Calu3 (cell line): ENCODE data around the gene FMN2. TPM values are rescaled to one million over a fixed set of nuclear protein-coding genes. Genes with fewer than 3 reads are reported as not detected.

Source experiments
- BruUV-seq: library from RNA; stranded (reverse); fragments of 400-500 nt; replicated peaks from 2 replicates; lab custom pipeline; 2021; lab: Mats Ljungman, UMichigan
- CTCF ChIA-PET: fragments of 300-600 bp; sonication (Branson Sonifier 250); formaldehyde crosslinking; loops from one replicate; lab custom pipeline; 2022; ENCODE audit warnings: antibody characterized with exemption; lab: Charles Lee
- DNase-seq: peaks from one replicate; pipeline ENCODE4 v3.0.0; 2022
- H3K27ac Mint-ChIP-seq: one replicate; pipeline ENCODE4 v1.8.0; 2022; ENCODE audit warnings: mixed read lengths; ENCODE audit not compliant: unreplicated experiment
- H3K27me3 Mint-ChIP-seq: one replicate; pipeline ENCODE4 v1.8.0; 2022; ENCODE audit warnings: mixed read lengths; ENCODE audit not compliant: unreplicated experiment
- H3K36me3 Mint-ChIP-seq: one replicate; pipeline ENCODE4 v1.8.0; 2022; ENCODE audit warnings: mild to moderate bottlenecking, moderate library complexity, mixed read lengths; ENCODE audit not compliant: insufficient read depth, unreplicated experiment
- H3K4me1 Mint-ChIP-seq: one replicate; pipeline ENCODE4 v1.8.0; 2022; ENCODE audit warnings: mild to moderate bottlenecking, low read depth, mixed read lengths; ENCODE audit not compliant: unreplicated experiment
- H3K4me3 Mint-ChIP-seq: one replicate; pipeline ENCODE4 v1.8.0; 2022; ENCODE audit warnings: mild to moderate bottlenecking, low read depth, moderate library complexity, mixed read lengths; ENCODE audit not compliant: unreplicated experiment
- H3K9me3 Mint-ChIP-seq: one replicate; pipeline ENCODE4 v1.8.0; 2022; ENCODE audit warnings: low read depth, mixed read lengths; ENCODE audit not compliant: unreplicated experiment
- CTCF ChIP-seq: fragments of 200-600 bp; IDR thresholded peaks from one replicate; pipeline ENCODE4 v1.8.0; 2022; ENCODE audit warnings: antibody characterized with exemption; ENCODE audit not compliant: unreplicated experiment
- intact Hi-C: fragments of 100-400 bp; cut with micrococcal nuclease; formaldehyde crosslinking; loops from one replicate; pipeline ENCODE4 v1.10.0; 2022; ENCODE audit not compliant: unreplicated experiment
- total RNA-seq: library from RNA; stranded (reverse); gene quantifications from 2 replicates; pipeline ENCODE4 v1.2.3, GENCODE V29; 2022

The FMN2 gene
- total RNA-seq, 1 experiment from 2014 or later: 0.12 TPM

- Mint-ChIP-seq H3K9me3 (no peaks in the 10 kb centered on the region), H3K4me3 (no peak overlapping the region), H3K27ac (no peak overlapping the region), H3K36me3 (no peaks in the 10 kb centered on the region), H3K27me3 (peaks cover 11% of the 10 kb centered on the region), H3K4me1 (no peaks in the 10 kb centered on the region)
- CTCF ChIA-PET: interaction anchor here (1.3 kb wide), 1 partner anchor 9 kb away, joined by 4 read pairs; no protein-coding TSS in a partner anchor
- BruUV-seq: no TSS peak
- intact Hi-C loops: no loop called here
- DNase-seq: no peak
- TF ChIP-seq CTCF: no peak
Measured at GRCh38 chr1:240152611-240153297, 61.1 kb downstream of the FMN2 start.

- TF ChIP-seq CTCF: no peak
- H3K27me3 Mint-ChIP-seq: no peaks in the 10 kb centered on the region
- no peaks in the 10 kb centered on the region for H3K9me3 Mint-ChIP-seq
- no peak for DNase-seq
- BruUV-seq: no TSS peak
- intact Hi-C loops: no loop called here
- H3K27ac Mint-ChIP-seq: no peak overlapping the region
- no peak overlapping the region for H3K4me3 Mint-ChIP-seq
- CTCF ChIA-PET: interaction anchor here (0.6 kb wide), 1 partner anchor 13 kb away, joined by 3 read pairs; no protein-coding TSS in a partner anchor
- H3K4me1 Mint-ChIP-seq: no peaks in the 10 kb centered on the region
- H3K36me3 Mint-ChIP-seq: no peaks in the 10 kb centered on the region
Measured at GRCh38 chr1:240155605-240156004, 63.9 kb downstream of the FMN2 start.

GRCh38 chr1:240164742-240165141 is 73.1 kb downstream of the FMN2 start:
- H3K36me3 Mint-ChIP-seq: no peaks in the 10 kb centered on the region
- no peaks in the 10 kb centered on the region for H3K4me1 Mint-ChIP-seq
- TF ChIP-seq CTCF: no peak
- CTCF ChIA-PET: interaction anchor here (0.6 kb wide), 1 partner anchor 317 kb away, joined by 3 read pairs; no protein-coding TSS in a partner anchor
- intact Hi-C loops: no loop called here
- BruUV-seq: no TSS peak
- H3K27ac Mint-ChIP-seq: no peak overlapping the region
- peaks cover 5% of the 10 kb centered on the region for H3K9me3 Mint-ChIP-seq
- H3K4me3 Mint-ChIP-seq: no peak overlapping the region
- DNase-seq: no peak
- no peaks in the 10 kb centered on the region for H3K27me3 Mint-ChIP-seq

- no TSS peak for BruUV-seq
- CTCF ChIA-PET: interaction anchor here (1.1 kb wide), 1 partner anchor 142 kb away, joined by 3 read pairs; no protein-coding TSS in a partner anchor
- intact Hi-C loops: no loop called here
Measured at GRCh38 chr1:240169188-240169587, 77.5 kb downstream of the FMN2 start.

More at GRCh38 chr1:240169188-240169587, 77.5 kb downstream of the FMN2 start:
- H3K27ac Mint-ChIP-seq: no peak overlapping the region
- no peak overlapping the region for H3K4me3 Mint-ChIP-seq
- H3K4me1 Mint-ChIP-seq: no peaks in the 10 kb centered on the region
- no peaks in the 10 kb centered on the region for H3K27me3 Mint-ChIP-seq
- no peaks in the 10 kb centered on the region for H3K36me3 Mint-ChIP-seq
- peaks cover 2% of the 10 kb centered on the region for H3K9me3 Mint-ChIP-seq
- no peak for DNase-seq
- no peak for TF ChIP-seq CTCF
